Stimulated activated CD8-positive, alpha-beta memory T cell treated with anti-CD3 and anti-CD28 coated beads, Interleukin-4, amount 100 ng/mL, for 4 hours (primary cell): Measurements from ENCODE around the gene MAPKAPK5.
"Not testable (repeated sequence)": the region's sequence is repeated elsewhere in the genome, so short reads cannot be mapped to it uniquely, and the experiment has no call there.

Experiments used
- DNase-seq, 2 donors: peaks; one replicate each; pipeline ENCODE4 v3.0.0-alpha.2; 2020; ENCODE audit warnings: low read depth in 2 of 2, low spot score in 1 of 2

The MAPKAPK5 gene

DNA sequence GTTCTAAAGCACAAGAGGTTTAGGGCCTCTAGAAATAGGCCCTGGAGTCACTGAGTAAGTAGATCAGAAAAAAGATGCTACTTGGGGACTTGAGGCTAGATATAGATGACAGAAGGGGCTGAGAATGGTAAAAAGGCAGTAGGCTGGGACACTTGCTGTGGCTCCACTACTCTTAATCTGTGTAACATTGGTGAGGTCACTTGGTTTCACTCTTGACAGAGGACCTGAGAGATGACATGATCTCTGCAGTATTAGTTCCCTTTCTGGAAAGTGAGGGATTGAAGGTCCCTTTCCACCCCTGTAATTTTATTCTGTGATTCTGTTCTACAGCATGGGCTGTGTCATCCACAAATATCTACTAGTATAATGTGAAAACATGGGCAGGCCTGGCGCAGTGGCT lies 39.7 kb downstream of the MAPKAPK5 start:
- DNase-seq: no peak

GRCh38 chr12:111886662-111887545 lies 44.9 kb downstream of the MAPKAPK5 start:
- DNase-seq: no peak

DNA sequence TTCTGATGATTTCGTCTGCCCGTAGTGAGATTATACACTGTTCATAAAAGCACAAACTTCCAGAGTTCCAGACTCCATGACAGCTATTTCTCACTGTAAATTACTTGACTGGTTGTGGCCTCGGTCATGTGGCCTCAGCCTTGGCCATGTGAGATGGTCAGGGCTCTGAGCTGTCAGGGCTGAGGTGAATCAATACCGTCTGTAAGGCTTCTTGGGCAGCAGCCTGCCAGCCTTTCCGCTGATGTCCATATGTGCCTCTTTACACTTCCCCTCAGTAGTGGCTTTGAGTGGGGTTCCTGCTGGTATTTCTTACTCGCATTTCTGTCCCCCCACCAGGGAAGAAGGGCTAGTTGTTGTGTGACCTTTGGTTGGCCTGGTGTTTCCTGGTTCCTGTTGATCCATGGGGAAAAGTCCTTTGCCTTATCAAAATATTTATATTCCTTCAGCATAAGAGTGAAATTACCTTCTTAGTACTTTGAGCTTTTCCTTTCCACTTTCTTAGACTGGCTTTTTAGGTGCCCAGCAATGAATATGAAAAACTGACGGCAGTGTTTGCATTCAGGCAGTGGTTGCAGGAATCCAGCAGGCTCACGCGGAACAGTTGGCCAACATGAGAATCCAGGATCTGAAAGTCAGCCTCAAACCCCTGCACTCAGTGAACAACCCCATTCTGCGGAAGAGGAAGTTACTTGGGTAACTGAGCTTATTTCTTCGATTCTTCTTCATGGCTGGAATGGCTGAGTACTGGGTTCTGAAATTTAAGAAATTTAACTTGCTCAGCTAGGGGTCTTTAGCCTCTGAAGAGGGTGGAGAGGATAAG lies 46.1 kb downstream of the MAPKAPK5 start:
- no peak for DNase-seq

- DNase-seq: no peak
Observed at GRCh38 chr12:111893287-111893686, 51.3 kb downstream of the MAPKAPK5 start.

DNA sequence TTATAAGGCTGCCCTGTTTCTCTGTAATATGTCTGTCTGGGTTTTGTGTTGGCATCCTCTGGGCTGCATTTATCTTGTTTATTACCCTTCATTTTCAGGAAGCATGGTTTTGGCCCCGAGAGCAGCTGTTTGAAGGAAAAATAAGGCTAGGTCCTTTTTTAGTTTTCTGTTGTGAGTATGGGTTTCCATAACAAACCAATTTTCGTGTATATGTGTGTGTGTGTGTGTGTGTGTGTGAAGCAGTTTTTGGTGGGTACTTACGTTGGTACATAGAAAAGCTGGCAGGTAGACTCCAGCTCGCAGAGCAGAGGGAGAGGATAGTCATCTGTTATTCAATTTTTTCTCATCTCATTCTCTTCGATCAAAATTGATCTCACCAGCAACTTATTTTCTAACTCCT lies 52.5 kb downstream of the MAPKAPK5 start:
- no peak for DNase-seq

GRCh38 chr12:111901182-111901581 lies 59.2 kb downstream of the MAPKAPK5 start:
- DNase-seq: no peak

GRCh38 chr12:111904446-111904975 lies 62.5 kb downstream of the MAPKAPK5 start:
- DNase-seq: no peak

GRCh38 chr12:111905502-111905901 lies 63.5 kb downstream of the MAPKAPK5 start:
- no peak for DNase-seq

DNA sequence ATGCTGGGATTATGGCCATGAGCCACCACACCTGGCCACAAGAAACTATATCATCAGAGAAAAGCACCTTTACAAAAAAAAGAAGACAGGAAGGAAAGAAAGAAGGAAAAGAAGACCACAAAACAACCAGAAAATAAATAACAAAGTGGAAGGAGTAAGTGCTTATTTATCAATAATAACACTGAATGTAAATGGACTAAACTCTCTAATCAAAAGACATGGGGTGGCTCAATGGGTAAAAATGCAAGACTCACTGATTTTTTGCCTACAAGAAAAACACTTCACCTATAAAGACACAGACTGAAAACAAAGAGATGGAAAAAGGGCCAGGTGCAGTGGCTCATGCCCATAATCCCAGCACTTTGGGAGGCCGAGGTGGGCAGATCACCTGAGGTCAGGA lies 65.7 kb downstream of the MAPKAPK5 start:
- DNase-seq: no peak

GRCh38 chr12:111925171-111925570 lies 83.1 kb downstream of the MAPKAPK5 start:
- DNase-seq: no peak

DNA sequence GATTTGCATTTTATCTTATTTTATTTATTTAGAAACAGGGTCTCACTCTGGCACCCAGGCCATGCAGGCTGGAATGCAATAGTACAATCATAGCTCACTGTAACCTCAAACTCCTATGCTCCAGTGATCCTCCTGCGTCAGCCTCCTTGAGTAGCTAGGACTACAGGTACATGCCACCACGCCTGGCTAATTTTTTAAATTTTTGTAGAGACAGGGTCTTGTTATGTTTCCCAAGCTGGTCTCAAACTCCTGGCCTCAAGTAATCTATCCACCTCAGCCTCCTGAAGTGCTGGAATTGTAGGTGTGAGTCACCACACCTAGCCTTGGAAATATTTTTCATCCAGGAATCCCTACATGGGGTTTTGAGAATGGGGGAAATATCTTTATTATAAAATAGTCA lies 84.6 kb downstream of the MAPKAPK5 start:
- DNase-seq: no peak

DNA sequence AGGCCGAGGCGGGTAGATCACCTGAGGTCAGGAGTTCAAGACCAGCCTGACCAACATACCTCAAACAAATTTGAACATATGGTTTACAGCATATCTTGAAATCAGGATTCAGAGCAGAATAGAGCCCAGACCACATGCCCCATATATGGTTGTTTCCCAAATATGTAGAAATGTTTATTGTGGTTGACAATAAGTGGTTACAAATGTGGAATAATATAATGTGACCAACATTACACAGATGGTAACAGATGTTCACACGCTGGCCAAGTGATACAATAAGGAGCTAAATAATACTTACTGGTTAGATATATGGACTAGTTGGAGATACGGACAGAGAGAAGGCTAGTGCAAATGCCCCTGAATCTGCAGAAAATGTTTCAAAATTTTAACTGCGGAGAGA lies 85.3 kb downstream of the MAPKAPK5 start:
- no peak for DNase-seq

GRCh38 chr12:111932241-111932640 lies 90.2 kb downstream of the MAPKAPK5 start:
- no peak for DNase-seq

GRCh38 chr12:111936869-111937268 lies 94.8 kb downstream of the MAPKAPK5 start:
- no peak for DNase-seq

- DNase-seq: no peak
Observed at GRCh38 chr12:111937429-111937828, 95.4 kb downstream of the MAPKAPK5 start.

- DNase-seq: no peak
Observed at GRCh38 chr12:111942557-111942956, 100.5 kb downstream of the MAPKAPK5 start.

DNA sequence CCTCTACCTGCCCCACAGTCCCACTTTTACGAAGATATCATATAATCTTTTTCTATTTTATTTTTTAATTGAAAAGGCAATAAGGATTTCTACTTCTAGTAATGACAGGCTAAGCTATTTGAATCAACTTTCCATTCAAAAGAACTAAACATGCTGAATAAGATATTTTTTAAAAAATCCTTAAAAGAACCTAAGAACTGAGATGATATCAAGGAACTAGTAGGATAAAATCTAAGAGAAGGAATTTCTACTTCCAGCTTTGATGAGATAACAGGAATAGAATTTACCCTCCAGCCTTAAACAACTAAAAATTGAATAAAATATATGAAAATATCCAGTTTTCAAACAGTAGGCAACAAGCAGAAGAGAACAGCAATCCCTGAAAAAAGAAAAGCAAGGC lies 101.9 kb downstream of the MAPKAPK5 start:
- DNase-seq: no peak

DNA sequence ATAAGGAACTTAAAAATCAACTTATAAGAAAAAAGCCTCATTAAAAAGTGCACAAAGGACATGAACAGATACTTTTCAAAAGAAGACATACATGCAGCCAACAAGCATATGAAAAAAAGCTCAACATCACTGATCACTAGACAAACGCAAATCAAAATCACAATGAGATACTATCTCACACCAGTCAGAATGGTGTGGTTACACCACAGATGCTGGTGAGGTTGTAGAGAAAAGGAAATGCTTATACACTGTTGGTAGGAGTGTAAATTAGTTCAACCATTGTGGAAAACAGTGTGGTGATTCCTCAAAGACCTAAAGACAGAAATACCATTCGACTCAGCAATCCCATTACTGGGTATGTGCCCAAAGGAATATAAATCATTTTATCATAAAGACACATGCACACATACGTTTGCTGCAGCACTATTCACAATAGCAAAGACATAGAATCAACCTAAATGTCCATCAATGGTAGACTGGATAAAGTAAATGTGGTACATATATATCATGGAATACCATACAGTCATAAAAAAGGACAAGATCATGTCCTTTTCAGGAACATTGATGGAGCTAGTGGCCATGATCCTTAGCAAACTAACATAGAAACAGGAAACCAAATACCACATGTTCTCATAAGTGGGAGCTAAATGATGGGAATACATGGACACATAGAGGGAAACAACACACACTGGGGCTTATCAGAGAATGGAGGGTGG lies 109.1 kb downstream of the MAPKAPK5 start:
- not testable (repeated sequence) for DNase-seq
